GM10266 (cell line): Measurements from ENCODE around the gene TSEN54.

Experiments used
- DNase-seq: peaks from one replicate; pipeline ENCODE4 v3.0.0; 2012; ENCODE audit errors: extremely low spot score
- CTCF ChIP-seq: IDR thresholded peaks from 2 replicates; pipeline ENCODE4 v1.5.1; 2012; ENCODE audit warnings: mild to moderate bottlenecking, low read depth; ENCODE audit not compliant: control insufficient read depth, insufficient read depth; ENCODE audit errors: missing control alignments

The TSEN54 gene

DNA sequence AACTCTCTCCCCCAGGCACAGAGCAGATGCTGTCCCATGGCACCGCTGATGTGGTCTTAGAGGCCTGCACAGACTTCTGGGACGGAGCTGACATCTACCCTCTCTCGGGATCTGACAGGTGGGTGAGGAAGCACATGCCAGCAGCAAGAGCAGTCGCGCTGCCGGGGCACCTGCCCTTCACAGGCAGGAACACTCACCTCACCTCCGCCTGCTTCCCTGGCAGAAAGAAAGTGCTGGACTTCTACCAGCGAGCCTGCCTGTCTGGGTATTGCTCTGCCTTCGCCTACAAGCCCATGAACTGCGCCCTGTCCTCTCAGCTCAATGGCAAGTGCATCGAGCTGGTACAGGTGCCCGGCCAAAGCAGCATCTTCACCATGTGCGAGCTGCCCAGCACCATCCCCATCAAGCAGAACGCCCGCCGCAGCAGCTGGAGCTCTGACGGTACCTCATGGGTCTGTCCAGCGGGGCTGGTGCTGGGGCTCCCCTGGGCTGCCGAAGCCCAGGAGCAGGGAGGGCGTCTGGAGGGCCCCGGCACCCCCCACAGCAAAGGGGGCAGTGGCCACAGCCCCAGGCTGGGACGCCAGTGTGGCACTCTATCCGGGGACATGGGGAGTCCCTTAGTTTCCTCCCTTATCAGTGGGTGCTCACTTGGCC, 22.7 kb upstream of the TSEN54 start:
- no peak for DNase-seq
- TF ChIP-seq CTCF = no peak

- no peak for TF ChIP-seq CTCF
- DNase-seq = no peak
These were observed 21.9 kb upstream of the TSEN54 start for GRCh38 chr17:75494326-75494877.

DNA sequence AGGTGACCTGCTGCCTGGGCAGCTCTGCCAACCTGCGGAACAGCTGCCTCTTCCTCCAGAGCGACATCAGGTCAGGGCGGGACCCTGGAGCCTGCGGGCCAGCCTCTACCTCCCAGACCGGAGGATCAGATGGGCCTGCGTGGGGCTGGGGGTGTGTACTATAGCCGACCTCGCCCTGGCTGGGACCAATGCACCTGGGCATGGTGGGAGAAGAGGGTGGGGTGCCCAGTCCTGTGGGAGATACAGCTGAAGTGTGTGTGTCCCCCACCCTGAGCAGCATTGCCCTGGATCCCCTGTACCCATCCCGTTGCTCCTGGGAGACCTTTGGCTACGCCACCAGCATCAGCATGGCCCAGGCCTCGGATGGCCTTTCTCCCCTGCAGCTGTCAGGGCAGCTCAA, 20.3 kb upstream of the TSEN54 start:
- no peak for TF ChIP-seq CTCF
- DNase-seq = no peak

GRCh38 chr17:75498039-75498725, 18.1 kb upstream of the TSEN54 start:
- TF ChIP-seq CTCF = no peak

GRCh38 chr17:75498726-75499213, 17.6 kb upstream of the TSEN54 start:
- no peak for TF ChIP-seq CTCF
- no peak for DNase-seq

More at GRCh38 chr17:75498039-75498725, 18.1 kb upstream of the TSEN54 start:
- no peak for DNase-seq

DNA sequence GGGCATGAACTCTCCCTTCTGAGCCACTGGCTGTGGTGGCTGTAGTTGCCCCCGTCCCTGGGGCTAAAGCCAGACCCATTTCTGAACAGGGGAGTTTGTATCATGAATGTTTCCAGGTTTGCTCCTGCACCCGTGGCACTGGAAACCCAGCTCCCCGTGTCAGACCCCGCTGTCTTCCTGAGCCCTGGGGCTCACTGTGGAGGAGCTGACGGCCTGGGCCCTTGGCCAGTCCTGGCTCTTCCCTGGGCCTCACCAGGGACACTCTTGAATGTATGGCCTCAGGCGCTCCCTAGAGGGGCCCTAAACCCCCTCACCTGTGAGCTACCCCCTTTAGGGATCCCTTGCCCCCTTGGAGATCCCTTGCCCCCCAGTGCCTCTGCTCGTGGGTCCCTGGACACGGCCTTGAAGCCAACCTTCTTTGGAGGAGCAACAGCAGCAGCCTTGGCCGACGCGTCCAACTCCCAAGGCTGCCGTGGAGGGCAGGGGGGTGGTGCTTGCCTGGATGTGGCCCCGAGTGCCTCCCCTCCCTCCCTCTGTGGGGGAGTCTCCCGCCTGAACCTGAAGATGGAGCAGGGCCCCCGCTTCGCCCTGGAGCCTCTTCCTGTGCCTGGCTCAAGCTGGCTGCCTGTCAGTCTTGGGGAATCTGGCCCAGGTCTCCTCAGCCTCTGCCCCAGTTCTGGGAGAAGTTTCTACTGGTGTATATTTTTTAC, 16.9 kb upstream of the TSEN54 start:
- no peak for TF ChIP-seq CTCF
- no peak for DNase-seq
